ENCODE data around the gene RASEF.
"Not testable (repeated sequence)": the region's sequence is repeated elsewhere in the genome, so short reads cannot be mapped to it uniquely, and the experiment has no call there.

RASEF gene

GRCh38 chr9:82975176-82975575 is 87.8 kb downstream of the RASEF start:
- DNase-seq (ENCODE audit: low spot score) = no peak

GRCh38 chr9:82972446-82972845 is 90.5 kb downstream of the RASEF start:
- no peak for DNase-seq (ENCODE audit: low spot score)

GRCh38 chr9:82970359-82970758 is 92.6 kb downstream of the RASEF start:
- no peak for DNase-seq (ENCODE audit: low spot score)

- DNase-seq (ENCODE audit: low spot score) = no peak
Measured at GRCh38 chr9:82969291-82969690, 93.7 kb downstream of the RASEF start.

- no peak for DNase-seq (ENCODE audit: low spot score)
Measured at GRCh38 chr9:82968816-82969215, 94.1 kb downstream of the RASEF start.

GRCh38 chr9:82968388-82968787 is 94.6 kb downstream of the RASEF start:
- DNase-seq (ENCODE audit: low spot score) = no peak

GRCh38 chr9:82961504-82962125 is 101.3 kb downstream of the RASEF start:
- peak; percentile 79 for DNase-seq (ENCODE audit: low spot score)

GRCh38 chr9:82957529-82958379 is 105.2 kb downstream of the RASEF start:
- peak; percentile 45 for DNase-seq (ENCODE audit: low spot score)

GRCh38 chr9:82949203-82949602 is 113.7 kb downstream of the RASEF start:
- DNase-seq (ENCODE audit: low spot score) = no peak

GRCh38 chr9:82940376-82940775 is 122.6 kb downstream of the RASEF start:
- DNase-seq (ENCODE audit: low spot score) = no peak

GRCh38 chr9:82939451-82939850 is 123.5 kb downstream of the RASEF start:
- no peak for DNase-seq (ENCODE audit: low spot score)

GRCh38 chr9:82938426-82939218 is 124.3 kb downstream of the RASEF start:
- no peak for DNase-seq (ENCODE audit: low spot score)

GRCh38 chr9:82936561-82936960 is 126.4 kb downstream of the RASEF start:
- DNase-seq (ENCODE audit: low spot score) = not testable (repeated sequence)

- no peak for DNase-seq (ENCODE audit: low spot score)
Measured at GRCh38 chr9:82934949-82935348, 128.0 kb downstream of the RASEF start.

GRCh38 chr9:82934025-82934424 is 128.9 kb downstream of the RASEF start:
- DNase-seq (ENCODE audit: low spot score) = not testable (repeated sequence)

- no peak for DNase-seq (ENCODE audit: low spot score)
Measured at GRCh38 chr9:82930116-82930515, 132.8 kb downstream of the RASEF start.
